Keratinocyte (primary cell): ENCODE data around the gene LMNA.

Experiments
- EZH2 ChIP-seq: IDR thresholded peaks from one replicate; pipeline ENCODE4 v1.6.1; 2012; ENCODE audit warnings: inconsistent platforms, mild to moderate bottlenecking, low read length, moderate library complexity
- TF ChIP-seq, protein P1 (sequence below), 3 experiments: IDR thresholded peaks in 1 of 3; conservative IDR thresholded peaks in 1 of 3; optimal IDR thresholded peaks in 1 of 3; 2 replicates in 2 of 3; 3 replicates in 1 of 3; pipeline versions ENCODE3 to v1.5.1; 2011; ENCODE audit warnings: low read length in 3 of 3, mild to moderate bottlenecking in 3 of 3, moderate library complexity in 2 of 3, control low read depth in 1 of 3, inconsistent platforms in 1 of 3; ENCODE audit not compliant: insufficient read depth in 2 of 3; ENCODE audit errors: extremely low read depth in 1 of 3

DNA sequence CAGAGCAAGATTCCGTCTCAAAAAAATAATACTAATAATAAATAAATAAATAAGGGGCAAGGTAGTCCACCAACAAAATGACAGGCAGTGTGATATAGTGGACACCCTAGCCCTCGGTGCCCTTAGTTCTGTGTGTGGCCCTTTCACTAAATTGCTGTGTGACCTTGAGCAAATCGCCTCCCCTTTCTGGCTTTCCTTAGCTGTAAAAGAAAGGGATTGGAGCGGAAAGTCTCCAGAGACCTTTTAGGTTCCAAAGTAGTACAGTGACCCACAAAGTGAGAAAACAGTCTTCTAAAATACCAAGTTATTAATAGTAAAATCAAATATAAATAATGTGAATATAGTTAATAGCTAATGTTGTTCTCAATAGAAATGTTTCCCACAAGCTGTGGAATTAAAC, 7.6 kb downstream of the LMNA start:
- TF ChIP-seq, protein P1, sequence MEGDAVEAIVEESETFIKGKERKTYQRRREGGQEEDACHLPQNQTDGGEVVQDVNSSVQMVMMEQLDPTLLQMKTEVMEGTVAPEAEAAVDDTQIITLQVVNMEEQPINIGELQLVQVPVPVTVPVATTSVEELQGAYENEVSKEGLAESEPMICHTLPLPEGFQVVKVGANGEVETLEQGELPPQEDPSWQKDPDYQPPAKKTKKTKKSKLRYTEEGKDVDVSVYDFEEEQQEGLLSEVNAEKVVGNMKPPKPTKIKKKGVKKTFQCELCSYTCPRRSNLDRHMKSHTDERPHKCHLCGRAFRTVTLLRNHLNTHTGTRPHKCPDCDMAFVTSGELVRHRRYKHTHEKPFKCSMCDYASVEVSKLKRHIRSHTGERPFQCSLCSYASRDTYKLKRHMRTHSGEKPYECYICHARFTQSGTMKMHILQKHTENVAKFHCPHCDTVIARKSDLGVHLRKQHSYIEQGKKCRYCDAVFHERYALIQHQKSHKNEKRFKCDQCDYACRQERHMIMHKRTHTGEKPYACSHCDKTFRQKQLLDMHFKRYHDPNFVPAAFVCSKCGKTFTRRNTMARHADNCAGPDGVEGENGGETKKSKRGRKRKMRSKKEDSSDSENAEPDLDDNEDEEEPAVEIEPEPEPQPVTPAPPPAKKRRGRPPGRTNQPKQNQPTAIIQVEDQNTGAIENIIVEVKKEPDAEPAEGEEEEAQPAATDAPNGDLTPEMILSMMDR (optimal IDR thresholded peaks at IDR 0.05 in 1 of 3, IDR thresholded peaks at IDR 0.05 in 1 of 3, conservative IDR thresholded peaks at IDR 0.05 in 1 of 3; ENCODE audit: extremely low read depth in 1 of 3, insufficient read depth in 2 of 3, low read length in 3 of 3) = no peak
- no peak for TF ChIP-seq EZH2
